WTC11 (cell line): Measurements from ENCODE around the gene RRP36.

Experiments
- CREB1 ChIP-seq: sonication (generic); formaldehyde crosslinking; IDR thresholded peaks from 2 replicates; pipeline ENCODE4 v1.8.0; 2023; ENCODE audit warnings: mild to moderate bottlenecking, missing genetic modification reagents
- ESRRA ChIP-seq: sonication (generic); formaldehyde crosslinking; IDR thresholded peaks from 2 replicates; pipeline ENCODE4 v1.8.1; 2022; ENCODE audit warnings: mild to moderate bottlenecking, missing genetic modification reagents, borderline replicate concordance
- FOXJ3 ChIP-seq: sonication (generic); formaldehyde crosslinking; IDR thresholded peaks from 2 replicates; pipeline ENCODE4 v1.9.0; 2021; ENCODE audit warnings: missing genetic modification reagents, mild to moderate bottlenecking, borderline replicate concordance
- MAX ChIP-seq: sonication (generic); formaldehyde crosslinking; IDR thresholded peaks from 2 replicates; pipeline ENCODE4 v1.8.0; 2022; ENCODE audit warnings: mild to moderate bottlenecking, missing genetic modification reagents
- NR1H2 ChIP-seq: sonication (generic); formaldehyde crosslinking; IDR thresholded peaks from 2 replicates; pipeline ENCODE4 v1.9.0; 2021; ENCODE audit warnings: mild to moderate bottlenecking, moderate library complexity, missing genetic modification reagents
- RELA ChIP-seq: sonication (generic); formaldehyde crosslinking; IDR thresholded peaks from 2 replicates; pipeline ENCODE4 v1.8.1; 2022; ENCODE audit warnings: missing genetic modification reagents, mild to moderate bottlenecking, borderline replicate concordance
- SMAD3 ChIP-seq: sonication (generic); formaldehyde crosslinking; IDR thresholded peaks from 2 replicates; pipeline ENCODE4 v1.8.0; 2022; ENCODE audit warnings: missing genetic modification reagents, mild to moderate bottlenecking, borderline replicate concordance
- SOX15 ChIP-seq: fragments of 250-450 bp; sonication (Bioruptor Pico); IDR thresholded peaks from 2 replicates; pipeline ENCODE4 v1.9.0; 2021; ENCODE audit warnings: mild to moderate bottlenecking
- USF1 ChIP-seq: sonication (generic); formaldehyde crosslinking; IDR thresholded peaks from 2 replicates; pipeline ENCODE4 v1.8.0; 2022; ENCODE audit warnings: mild to moderate bottlenecking, missing genetic modification reagents
- USF2 ChIP-seq: sonication (generic); formaldehyde crosslinking; IDR thresholded peaks from 2 replicates; pipeline ENCODE4 v1.8.1; 2023; ENCODE audit warnings: mild to moderate bottlenecking, missing genetic modification reagents, moderate library complexity
- TF ChIP-seq, protein P1 (sequence below): fragments of 200-600 bp; IDR thresholded peaks from 2 replicates; pipeline ENCODE4 v1.8.0; 2022; ENCODE audit warnings: antibody characterized with exemption

DNA sequence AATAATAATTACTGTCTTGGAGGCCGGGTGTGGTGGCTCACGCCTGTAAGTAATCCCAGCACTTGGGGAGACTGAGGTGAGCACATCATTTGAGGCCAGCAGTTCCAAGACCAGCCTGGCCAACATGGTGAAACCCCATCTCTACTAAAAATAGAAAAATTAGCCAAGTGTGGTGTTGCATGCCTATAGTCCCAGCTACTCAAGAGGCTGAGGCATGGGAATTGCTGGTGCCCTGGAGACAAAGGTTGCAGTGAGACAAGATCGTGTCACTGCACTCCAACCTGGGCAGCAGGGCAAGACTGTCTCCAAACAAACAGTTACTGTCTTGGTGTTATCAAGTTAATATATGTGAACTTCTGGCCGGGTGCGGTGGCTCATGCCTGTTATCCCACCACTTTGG lies 4.9 kb downstream of the RRP36 start:
- TF ChIP-seq, protein P1, sequence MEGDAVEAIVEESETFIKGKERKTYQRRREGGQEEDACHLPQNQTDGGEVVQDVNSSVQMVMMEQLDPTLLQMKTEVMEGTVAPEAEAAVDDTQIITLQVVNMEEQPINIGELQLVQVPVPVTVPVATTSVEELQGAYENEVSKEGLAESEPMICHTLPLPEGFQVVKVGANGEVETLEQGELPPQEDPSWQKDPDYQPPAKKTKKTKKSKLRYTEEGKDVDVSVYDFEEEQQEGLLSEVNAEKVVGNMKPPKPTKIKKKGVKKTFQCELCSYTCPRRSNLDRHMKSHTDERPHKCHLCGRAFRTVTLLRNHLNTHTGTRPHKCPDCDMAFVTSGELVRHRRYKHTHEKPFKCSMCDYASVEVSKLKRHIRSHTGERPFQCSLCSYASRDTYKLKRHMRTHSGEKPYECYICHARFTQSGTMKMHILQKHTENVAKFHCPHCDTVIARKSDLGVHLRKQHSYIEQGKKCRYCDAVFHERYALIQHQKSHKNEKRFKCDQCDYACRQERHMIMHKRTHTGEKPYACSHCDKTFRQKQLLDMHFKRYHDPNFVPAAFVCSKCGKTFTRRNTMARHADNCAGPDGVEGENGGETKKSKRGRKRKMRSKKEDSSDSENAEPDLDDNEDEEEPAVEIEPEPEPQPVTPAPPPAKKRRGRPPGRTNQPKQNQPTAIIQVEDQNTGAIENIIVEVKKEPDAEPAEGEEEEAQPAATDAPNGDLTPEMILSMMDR: no peak
- TF ChIP-seq MAX (CRISPR knock-in tag): no peak
- no peak for TF ChIP-seq ESRRA
- TF ChIP-seq USF1 (CRISPR knock-in tag): no peak
- TF ChIP-seq SMAD3: no peak
- TF ChIP-seq CREB1 (CRISPR knock-in tag): no peak
- no peak for TF ChIP-seq SOX15
- no peak for TF ChIP-seq NR1H2 (CRISPR knock-in tag)
- no peak for TF ChIP-seq RELA
- TF ChIP-seq USF2 (CRISPR knock-in tag): no peak
- TF ChIP-seq FOXJ3 (CRISPR knock-in tag): no peak
